ENCODE measurements around the gene ELP2. TPM values are rescaled to one million over a fixed set of nuclear protein-coding genes. Genes with fewer than 3 reads are reported as not detected.

The ELP2 gene
- total RNA-seq, 4 donors from 2014 or later: 46.1 to 82.4 (median 67.4) TPM

- Histone ChIP-seq H3K27ac (no peak overlapping the region), H3K36me3 (no peaks in the 10 kb centered on the region), H3K4me3 (no peak overlapping the region), H3K4me1 (no peaks in the 10 kb centered on the region), H3K9me3 (no peaks in the 10 kb centered on the region), H3K27me3 (no peaks in the 10 kb centered on the region)
- no peak for TF ChIP-seq EP300 (IDR thresholded peaks at IDR 0.05)
- TF ChIP-seq POLR2A (IDR thresholded peaks at IDR 0.05): no peak
- TF ChIP-seq CTCF (IDR thresholded peaks at IDR 0.05): no peak
- DNase-seq (ENCODE audit: low spot score in 2 of 2): no peak
- WGBS, 2 donors: 81 to 87% methylated on average over 8 of the region's 8 CpGs
Measured at GRCh38 chr18:36194600-36195315, 65.1 kb downstream of the ELP2 start.

- no peak for DNase-seq (ENCODE audit: low spot score in 2 of 2)
- Histone ChIP-seq H3K36me3 (no peaks in the 10 kb centered on the region), H3K27me3 (no peaks in the 10 kb centered on the region), H3K27ac (no peak overlapping the region), H3K4me3 (no peak overlapping the region), H3K9me3 (no peaks in the 10 kb centered on the region), H3K4me1 (no peaks in the 10 kb centered on the region)
- TF ChIP-seq POLR2A (IDR thresholded peaks at IDR 0.05) (no peak), EP300 (IDR thresholded peaks at IDR 0.05) (no peak), CTCF (IDR thresholded peaks at IDR 0.05) (no peak)
- 62 to 63% methylated on average over 3 of the region's 3 CpGs for WGBS, 2 donors
Measured at GRCh38 chr18:36195427-36196122, 65.9 kb downstream of the ELP2 start.

- Histone ChIP-seq H3K36me3 (no peaks in the 10 kb centered on the region), H3K4me1 (no peaks in the 10 kb centered on the region), H3K27me3 (no peaks in the 10 kb centered on the region), H3K27ac (no peak overlapping the region), H3K9me3 (no peaks in the 10 kb centered on the region), H3K4me3 (no peak overlapping the region)
- 75 to 78% methylated on average over 6 of the region's 6 CpGs for WGBS, 2 donors
- no peak for DNase-seq (ENCODE audit: low spot score in 2 of 2)
- TF ChIP-seq POLR2A (IDR thresholded peaks at IDR 0.05): no peak
- no peak for TF ChIP-seq CTCF (IDR thresholded peaks at IDR 0.05)
Measured at GRCh38 chr18:36196238-36196995, 66.7 kb downstream of the ELP2 start.

- Histone ChIP-seq H3K27me3 (no peaks in the 10 kb centered on the region), H3K36me3 (no peaks in the 10 kb centered on the region), H3K27ac (no peak overlapping the region), H3K4me1 (no peaks in the 10 kb centered on the region), H3K9me3 (no peaks in the 10 kb centered on the region), H3K4me3 (no peak overlapping the region)
- TF ChIP-seq POLR2A (IDR thresholded peaks at IDR 0.05): no peak
- no peak for DNase-seq (ENCODE audit: low spot score in 2 of 2)
Measured at GRCh38 chr18:36197511-36198166, 67.9 kb downstream of the ELP2 start.

GRCh38 chr18:36199691-36200295, 70.1 kb downstream of the ELP2 start:
- Histone ChIP-seq H3K27ac (no peak overlapping the region), H3K4me1 (no peaks in the 10 kb centered on the region), H3K4me3 (no peak overlapping the region), H3K9me3 (no peaks in the 10 kb centered on the region), H3K36me3 (no peaks in the 10 kb centered on the region), H3K27me3 (no peaks in the 10 kb centered on the region)
- no peak for DNase-seq (ENCODE audit: low spot score in 2 of 2)
- no peak for TF ChIP-seq EP300 (IDR thresholded peaks at IDR 0.05)
- TF ChIP-seq CTCF (IDR thresholded peaks at IDR 0.05): no peak
- no peak for TF ChIP-seq POLR2A (IDR thresholded peaks at IDR 0.05)
- WGBS, 2 donors: 86 to 88% methylated on average over 19 to 20 of the region's 22 CpGs
